Neural progenitor cell (in vitro differentiated cells): ENCODE data around the gene TSHZ1.

Experiments used
- CTCF ChIP-seq: fragments of 200-600 bp; sonication (generic); IDR thresholded peaks from 2 replicates; pipeline ENCODE4 v1.5.1; 2017; ENCODE audit warnings: antibody characterized with exemption, mild to moderate bottlenecking
- EZH2 ChIP-seq: fragments of 200-600 bp; sonication (generic); IDR thresholded peaks from 2 replicates; pipeline ENCODE4 v1.6.1; 2017; ENCODE audit warnings: antibody characterized with exemption, mild to moderate bottlenecking, moderate library complexity
- EZH2phosphoT487 ChIP-seq: fragments of 200-600 bp; sonication (generic); IDR thresholded peaks from 2 replicates; pipeline ENCODE4 v1.6.1; 2017; ENCODE audit warnings: antibody characterized with exemption

GRCh38 chr18:75307530-75307929, 96.9 kb downstream of the TSHZ1 start:
- TF ChIP-seq EZH2 (no peak), CTCF (no peak), EZH2phosphoT487 (no peak)
